HCT116 (cell line): Measurements from ENCODE around the gene TMEM132C. TPM values are rescaled to one million over a fixed set of nuclear protein-coding genes. Genes with fewer than 3 reads are reported as not detected.

Experiments used
- ATAC-seq: fragments of 200-7000 bp; cut with Tn5 transposase; 2 replicates; pipeline ENCODE4 v1.9.1; 2020; ENCODE audit warnings: mild to moderate bottlenecking, moderate library complexity
- BruUV-seq: library from RNA; stranded (reverse); fragments of 400-500 nt; replicated peaks from 2 replicates; lab custom pipeline; 2021; lab: Mats Ljungman, UMichigan
- CTCF ChIA-PET: fragments of 300-600 bp; sonication (Branson Sonifier 250); formaldehyde crosslinking; loops from one replicate; lab custom pipeline; 2021; ENCODE audit warnings: antibody characterized with exemption; lab: Charles Lee
- POLR2A ChIA-PET: fragments of 300-600, 350-600 bp; sonication (Branson Sonifier 250); formaldehyde crosslinking; loops from one replicate; lab custom pipeline; 2021; ENCODE audit warnings: antibody characterized with exemption; lab: Charles Lee
- RAD21 ChIA-PET, 2 experiments: fragments of 300-600 bp; sonication (Branson Sonifier 250); formaldehyde crosslinking; loops; one replicate each; lab custom pipeline; 2023; ENCODE audit warnings: low total read pairs in 2 of 2; ENCODE audit not compliant: uncharacterized antibody in 2 of 2, unreplicated experiment in 2 of 2, low non-redundant PET in 1 of 2; lab: Charles Lee
- DNase-seq: peaks from one replicate; pipeline ENCODE4 v3.0.0-alpha.2; 2010; ENCODE audit warnings: low read depth, low spot score
- H2AFZ ChIP-seq: fragments of 200-600 bp; shearing (Covaris generic), sonication (generic); 2 replicates; pipeline ENCODE4 v1.6.1; 2017; ENCODE audit warnings: low read depth, mixed run types, mixed read lengths, antibody characterized with exemption, low read length; ENCODE audit not compliant: poor library complexity, severe bottlenecking
- H3K27ac ChIP-seq: 2 replicates; pipeline ENCODE4 v1.5.1; 2012; ENCODE audit warnings: low read depth, low read length
- H3K27me3 ChIP-seq: fragments of 200-600 bp; sonication (generic); 2 replicates; pipeline ENCODE4 v1.6.1; 2016; ENCODE audit warnings: mixed run types, low read length, mixed read lengths; ENCODE audit not compliant: insufficient read depth
- H3K36me3 ChIP-seq, 2 experiments: fragments of 200-500 bp in 1 of 2; fragments of 200-600 bp in 1 of 2; sonication (Bioruptor generic) in 1 of 2; sonication (generic) in 1 of 2; 2 replicates each; pipeline versions ENCODE4 v1.5.1 to v1.6.1; 2014 to 2016; ENCODE audit warnings: low read length in 2 of 2, inconsistent platforms in 1 of 2, mixed read lengths in 1 of 2, mixed run types in 1 of 2; ENCODE audit not compliant: insufficient read depth in 2 of 2, control insufficient read depth in 1 of 2
- H3K4me1 ChIP-seq, 2 experiments: fragments of 200-600 bp in 1 of 2; sonication (generic) in 1 of 2; 2 replicates each; pipeline versions ENCODE4 v1.5.1 to v1.6.1; 2012 to 2017; ENCODE audit warnings: low read length in 2 of 2, inconsistent platforms in 1 of 2, mild to moderate bottlenecking in 1 of 2, mixed read lengths in 1 of 2, mixed run types in 1 of 2, moderate library complexity in 1 of 2; ENCODE audit not compliant: insufficient read depth in 2 of 2, control insufficient read depth in 1 of 2
- H3K4me2 ChIP-seq: fragments of 200-600 bp; sonication (generic); 2 replicates; pipeline ENCODE4 v1.6.1; 2017; ENCODE audit warnings: mixed run types, low read length, mixed read lengths
- H3K4me3 ChIP-seq, 2 experiments: fragments of 200-600 bp in 1 of 2; sonication (generic) in 1 of 2; replicated peaks in 1 of 2; 2 replicates each; pipeline ENCODE4 v1.5.1; 2011 to 2016; ENCODE audit warnings: low read length in 2 of 2, control low read depth in 1 of 2, low read depth in 1 of 2, mild to moderate bottlenecking in 1 of 2, mixed read lengths in 1 of 2, mixed run types in 1 of 2
- H3K79me2 ChIP-seq: fragments of 200-600 bp; sonication (generic); 2 replicates; pipeline ENCODE4 v1.6.1; 2017; ENCODE audit warnings: mild to moderate bottlenecking, mixed run types, low read length, moderate library complexity, mixed read lengths; ENCODE audit not compliant: insufficient read depth
- H3K9ac ChIP-seq: fragments of 200-600 bp; sonication (generic); 2 replicates; pipeline ENCODE4 v1.6.1; 2016; ENCODE audit warnings: low read length, mixed read lengths
- H3K9me2 ChIP-seq: fragments of 200-600 bp; sonication (generic), shearing (Covaris generic); 2 replicates; pipeline ENCODE4 v1.6.1; 2017; ENCODE audit warnings: mixed run types, mild to moderate bottlenecking, moderate library complexity; ENCODE audit not compliant: insufficient read depth
- H3K9me3 ChIP-seq, 2 experiments: fragments of 200-500 bp in 1 of 2; fragments of 200-600 bp in 1 of 2; sonication (Bioruptor generic) in 1 of 2; sonication (generic) in 1 of 2; 2 replicates each; pipeline ENCODE4 v1.6.1; 2014 to 2017; ENCODE audit warnings: low read length in 2 of 2, mixed read lengths in 2 of 2, inconsistent platforms in 1 of 2, low read depth in 1 of 2, mild to moderate bottlenecking in 1 of 2, mixed run types in 1 of 2, moderate library complexity in 1 of 2; ENCODE audit not compliant: control insufficient read depth in 1 of 2, insufficient read depth in 1 of 2
- H4K20me1 ChIP-seq: fragments of 200-600 bp; sonication (generic), shearing (Covaris generic); 2 replicates; pipeline ENCODE4 v1.6.1; 2017; ENCODE audit warnings: mixed run types, mild to moderate bottlenecking, moderate library complexity; ENCODE audit not compliant: insufficient read depth
- CBX3 ChIP-seq: IDR thresholded peaks from 2 replicates; pipeline ENCODE4 v1.6.1; 2012; ENCODE audit warnings: low read depth
- CEBPB ChIP-seq: IDR thresholded peaks from 2 replicates; pipeline ENCODE4 v1.6.1; 2012; ENCODE audit warnings: low read depth
- EGR1 ChIP-seq: IDR thresholded peaks from 2 replicates; pipeline ENCODE4 v1.6.1; 2012; ENCODE audit warnings: low read depth
- ELF1 ChIP-seq: IDR thresholded peaks from 2 replicates; pipeline ENCODE4 v1.6.1; 2012; ENCODE audit warnings: low read depth, borderline replicate concordance
- POLR2A ChIP-seq: IDR thresholded peaks from 2 replicates; pipeline ENCODE4 v1.7.0; 2011; ENCODE audit warnings: borderline replicate concordance; ENCODE audit not compliant: insufficient read depth, insufficient read length; ENCODE audit errors: extremely low read depth
- RAD21 ChIP-seq: IDR thresholded peaks from 2 replicates; pipeline ENCODE4 v1.6.1; 2012; ENCODE audit warnings: low read depth, mild to moderate bottlenecking
- SIN3A ChIP-seq: IDR thresholded peaks from 2 replicates; pipeline ENCODE4 v1.6.1; 2012; ENCODE audit warnings: low read depth
- YY1 ChIP-seq: IDR thresholded peaks from 2 replicates; pipeline ENCODE4 v1.6.1; 2011; ENCODE audit warnings: low read length, low read depth, moderate library complexity, mild to moderate bottlenecking; ENCODE audit not compliant: insufficient replicate concordance; ENCODE audit errors: extremely low read depth
- ZFX ChIP-seq: fragments of 450-650 bp; IDR thresholded peaks from 2 replicates; pipeline ENCODE4 v1.6.1; 2017
- ZNF274 ChIP-seq: fragments of 200-500 bp; sonication (Bioruptor generic); IDR thresholded peaks from 2 replicates; pipeline ENCODE4 v1.6.1; 2014; ENCODE audit warnings: mild to moderate bottlenecking, low read depth, low read length, inconsistent platforms
- intact Hi-C: fragments of 100-400 bp; cut with micrococcal nuclease; formaldehyde crosslinking; loops from 2 replicates; pipeline ENCODE4 v1.10.0; 2022
- total RNA-seq: library from RNA; stranded (reverse); gene quantifications from one replicate; pipeline ENCODE4 v1.2.1, GENCODE V29; 2021; ENCODE audit not compliant: unreplicated experiment
- TF ChIP-seq, protein P1 (sequence below): IDR thresholded peaks from 2 replicates; pipeline ENCODE4 v1.6.1; 2012
- TF ChIP-seq, protein P2 (sequence below): IDR thresholded peaks from 2 replicates; pipeline ENCODE4 v1.6.1; 2012

Gene TMEM132C
- total RNA-seq, 1 experiment from 2014 or later = not detected

DNA sequence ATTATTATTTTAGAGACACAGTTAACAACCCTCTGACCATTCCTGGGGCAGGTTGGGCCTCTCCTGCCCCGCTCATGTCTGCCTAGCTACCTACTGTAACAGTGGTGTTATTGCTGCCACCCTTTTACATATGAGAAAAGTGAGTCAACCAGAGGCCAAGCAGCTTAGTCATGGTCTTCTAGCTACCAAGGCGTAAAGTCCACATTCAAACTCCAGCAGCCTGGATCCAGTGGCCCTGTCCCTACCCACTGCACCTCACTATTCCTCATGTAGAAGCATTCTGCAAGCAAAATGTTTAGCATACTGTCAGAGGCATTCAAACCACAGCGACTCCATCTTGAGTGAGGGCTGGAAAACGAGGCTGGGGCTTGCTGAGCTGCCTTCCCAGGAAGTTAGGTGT, 461.0 kb downstream of the TMEM132C start:
- H3K4me3 ChIP-seq = no peak overlapping the region
- no peaks in the 10 kb centered on the region for H3K27me3 ChIP-seq
- TF ChIP-seq EGR1 (no peak), CEBPB (no peak)
- TF ChIP-seq, protein P1, sequence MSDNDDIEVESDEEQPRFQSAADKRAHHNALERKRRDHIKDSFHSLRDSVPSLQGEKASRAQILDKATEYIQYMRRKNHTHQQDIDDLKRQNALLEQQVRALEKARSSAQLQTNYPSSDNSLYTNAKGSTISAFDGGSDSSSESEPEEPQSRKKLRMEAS = no peak
- RAD21 ChIA-PET = no interaction called here
- no peak overlapping the region for H3K9ac ChIP-seq
- intact Hi-C loops = no loop called here
- H3K9me2 ChIP-seq = no peaks in the 10 kb centered on the region
- no peaks in the 10 kb centered on the region for H3K36me3 ChIP-seq
- no peaks in the 10 kb centered on the region for H3K4me1 ChIP-seq
- no peak overlapping the region for H3K27ac ChIP-seq
- DNase-seq (no peak), ATAC-seq (no peak)
- no peaks in the 10 kb centered on the region for H4K20me1 ChIP-seq
- CTCF ChIA-PET = no interaction called here
- no peak overlapping the region for H3K4me2 ChIP-seq
- no TSS peak for BruUV-seq
- no peaks in the 10 kb centered on the region for H3K9me3 ChIP-seq
- POLR2A ChIA-PET = no interaction called here
- no peak overlapping the region for H2AFZ ChIP-seq
- H3K79me2 ChIP-seq = no peaks in the 10 kb centered on the region

DNA sequence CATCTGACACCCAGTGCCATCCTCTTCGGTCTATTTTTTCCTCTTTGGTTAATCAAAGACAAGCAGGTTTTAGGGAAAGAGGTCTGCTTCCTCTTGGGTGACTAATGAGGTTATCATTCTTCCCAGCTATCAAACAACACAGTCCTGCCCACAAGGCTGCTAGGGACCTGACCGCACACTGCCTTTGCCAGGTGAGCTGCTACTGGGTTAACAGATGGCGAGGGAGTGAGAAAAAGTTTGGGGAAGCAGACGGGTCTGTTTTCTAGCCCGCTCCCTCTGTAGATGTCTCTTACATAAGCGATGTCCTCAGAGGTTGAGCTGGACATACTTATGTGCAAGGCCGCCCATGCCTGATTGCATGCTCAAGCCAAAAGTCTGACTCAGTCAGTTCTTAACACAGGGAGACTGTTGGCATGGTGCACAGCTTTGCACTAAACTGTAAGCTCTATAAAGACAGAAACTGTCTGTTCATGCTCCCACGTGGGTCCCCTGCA, 462.7 kb downstream of the TMEM132C start:
- H3K4me3 ChIP-seq = no peak overlapping the region
- ChIA-PET POLR2A (no interaction called here), CTCF (no interaction called here)
- no peak overlapping the region for H3K9ac ChIP-seq
- intact Hi-C loops = no loop called here
- H2AFZ ChIP-seq = no peak overlapping the region
- TF ChIP-seq ELF1 (no peak), ZNF274 (no peak), POLR2A (no peak), YY1 (no peak), ZFX (no peak), CBX3 (no peak), RAD21 (no peak), SIN3A (no peak)
- TF ChIP-seq, protein P1 = no peak
- TF ChIP-seq, protein P2, sequence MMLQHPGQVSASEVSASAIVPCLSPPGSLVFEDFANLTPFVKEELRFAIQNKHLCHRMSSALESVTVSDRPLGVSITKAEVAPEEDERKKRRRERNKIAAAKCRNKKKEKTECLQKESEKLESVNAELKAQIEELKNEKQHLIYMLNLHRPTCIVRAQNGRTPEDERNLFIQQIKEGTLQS = no peak
- TF ChIP-seq, all 23 proteins: peak for 0
- H3K36me3 ChIP-seq = no peaks in the 10 kb centered on the region
- no TSS peak for BruUV-seq
- no peaks in the 10 kb centered on the region for H3K9me3 ChIP-seq
- no peaks in the 10 kb centered on the region for H3K4me1 ChIP-seq
- RAD21 ChIA-PET = no interaction called here
- no peaks in the 10 kb centered on the region for H3K9me2 ChIP-seq
- H3K4me2 ChIP-seq = no peak overlapping the region
- DNase-seq (no peak), ATAC-seq (no peak)
- H3K27ac ChIP-seq = no peak overlapping the region
- no peaks in the 10 kb centered on the region for H4K20me1 ChIP-seq
- H3K79me2 ChIP-seq = no peaks in the 10 kb centered on the region
- H3K27me3 ChIP-seq = no peaks in the 10 kb centered on the region
